NCI-H748 treated with DMSO at 0.1 percent for 48 hours (cell line): Measurements from ENCODE around the gene ZNF425.
"Not testable (repeated sequence)": the region's sequence is repeated elsewhere in the genome, so short reads cannot be mapped to it uniquely, and the experiment has no call there.

Source experiments
- DNase-seq: peaks from one replicate; lab custom pipeline; 2025; lab: John Stamatoyannopoulos, UW

The ZNF425 gene

DNA sequence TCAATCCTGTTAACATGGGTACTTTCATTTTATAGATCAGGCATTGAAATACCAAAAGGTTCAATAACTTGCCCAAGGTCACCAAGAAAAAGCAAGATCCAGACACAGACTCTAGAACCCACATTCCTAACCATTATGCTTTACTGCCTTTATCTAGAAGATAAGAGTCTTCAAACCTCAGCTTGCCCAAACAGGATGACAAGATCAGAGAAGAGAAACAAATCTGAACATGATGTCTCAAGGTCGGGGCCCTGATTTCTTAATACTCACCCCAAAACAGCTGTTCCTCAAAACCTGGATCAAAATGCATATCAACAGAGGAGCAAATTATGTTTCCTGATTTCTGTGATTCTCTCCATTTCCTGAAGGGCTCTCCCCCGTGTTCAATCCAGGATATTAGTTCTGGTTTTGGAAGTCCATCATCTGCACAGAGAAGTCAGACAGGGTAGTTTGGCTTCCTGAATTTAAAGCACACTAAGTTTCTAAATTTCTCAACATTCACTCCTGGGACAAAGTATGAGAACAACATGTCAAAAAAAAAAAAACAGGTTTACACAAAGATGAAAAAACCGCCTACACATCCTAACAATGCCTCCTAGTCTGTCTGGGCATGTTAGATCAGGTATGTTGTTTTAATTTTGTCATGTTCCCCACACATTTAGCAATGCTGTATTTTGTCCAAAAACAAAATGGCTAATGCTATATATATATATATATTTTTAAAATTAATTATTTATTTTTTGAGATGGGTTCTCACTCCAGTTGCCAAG is 51.8 kb downstream of the ZNF425 start:
- no peak for DNase-seq

DNA sequence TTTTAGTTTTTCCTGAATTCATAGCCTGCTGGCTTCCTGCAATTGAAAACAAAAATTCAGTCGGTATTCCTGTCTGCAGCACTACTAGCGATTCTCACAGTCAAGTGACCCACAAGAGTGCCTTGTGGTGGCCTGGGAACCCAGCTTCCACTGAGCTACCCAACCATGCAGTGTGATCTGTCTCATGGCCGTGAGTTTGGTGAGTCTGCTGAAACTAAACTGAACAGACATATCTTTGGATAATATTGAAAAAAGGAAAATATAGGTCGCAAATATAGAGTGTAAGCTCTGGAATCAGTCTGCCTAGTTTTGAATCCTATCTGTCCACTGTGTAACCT is 53.7 kb downstream of the ZNF425 start:
- no peak for DNase-seq

DNA sequence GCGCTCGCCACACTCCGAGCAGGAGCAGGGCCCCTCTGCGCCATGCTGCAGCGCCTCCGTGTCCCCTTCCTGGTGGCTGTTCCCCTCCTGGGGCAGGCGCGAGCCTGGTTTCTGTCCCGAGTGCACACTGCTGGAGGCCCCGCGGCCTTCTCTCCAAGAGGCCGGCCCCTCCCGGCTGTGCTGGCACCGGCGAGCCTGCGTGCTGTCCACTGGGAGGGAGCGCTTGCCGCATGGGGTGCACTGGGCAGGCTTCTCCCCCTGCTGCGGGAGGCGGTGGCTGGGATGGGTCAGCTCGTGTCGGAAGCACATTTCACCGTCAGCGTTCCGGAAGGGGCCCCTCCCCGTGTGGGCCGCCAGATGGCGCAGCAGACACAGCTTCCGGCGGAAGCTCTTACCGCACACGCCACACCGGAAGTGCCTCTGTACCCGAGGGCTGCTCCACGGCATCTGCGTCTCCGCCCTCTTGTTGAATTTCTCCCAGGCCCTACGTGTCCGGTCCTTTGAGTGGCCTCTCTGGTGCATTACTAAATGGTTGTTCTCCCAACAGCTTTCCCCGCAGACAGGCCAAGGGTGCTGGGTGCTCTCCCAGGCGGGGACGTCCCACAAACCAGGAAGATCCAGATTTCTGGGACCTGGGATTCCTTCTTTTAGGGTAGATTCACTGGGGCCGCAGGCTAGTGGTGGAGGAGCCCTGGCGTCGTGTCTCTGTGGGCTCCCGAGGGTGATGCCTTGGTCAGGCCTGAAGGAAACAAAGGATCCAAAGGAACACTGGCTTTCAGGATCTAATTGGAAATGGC is 54.3 kb downstream of the ZNF425 start:
- no peak for DNase-seq

DNA sequence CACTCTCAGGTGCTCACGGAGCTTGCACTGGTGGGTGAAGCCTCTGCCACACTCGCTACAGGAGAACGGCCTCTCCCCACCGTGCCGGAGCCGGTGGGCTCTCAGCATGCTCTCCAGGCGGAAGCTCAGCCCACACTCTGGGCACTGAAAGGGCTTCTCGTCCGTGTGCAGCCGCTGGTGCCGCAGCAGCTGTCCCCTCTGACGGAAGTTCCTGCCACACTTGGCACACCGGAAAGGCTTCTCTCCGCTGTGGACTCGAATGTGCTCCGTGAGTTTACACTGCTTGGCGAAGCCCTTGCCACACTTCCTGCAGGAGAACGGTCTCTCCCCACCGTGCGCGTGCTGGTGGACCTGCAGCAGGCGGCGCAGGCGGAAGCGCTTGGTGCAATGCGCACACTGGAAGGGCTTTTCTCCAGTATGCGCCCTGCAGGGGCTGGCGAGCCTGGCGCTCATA is 54.9 kb downstream of the ZNF425 start:
- no peak for DNase-seq

DNA sequence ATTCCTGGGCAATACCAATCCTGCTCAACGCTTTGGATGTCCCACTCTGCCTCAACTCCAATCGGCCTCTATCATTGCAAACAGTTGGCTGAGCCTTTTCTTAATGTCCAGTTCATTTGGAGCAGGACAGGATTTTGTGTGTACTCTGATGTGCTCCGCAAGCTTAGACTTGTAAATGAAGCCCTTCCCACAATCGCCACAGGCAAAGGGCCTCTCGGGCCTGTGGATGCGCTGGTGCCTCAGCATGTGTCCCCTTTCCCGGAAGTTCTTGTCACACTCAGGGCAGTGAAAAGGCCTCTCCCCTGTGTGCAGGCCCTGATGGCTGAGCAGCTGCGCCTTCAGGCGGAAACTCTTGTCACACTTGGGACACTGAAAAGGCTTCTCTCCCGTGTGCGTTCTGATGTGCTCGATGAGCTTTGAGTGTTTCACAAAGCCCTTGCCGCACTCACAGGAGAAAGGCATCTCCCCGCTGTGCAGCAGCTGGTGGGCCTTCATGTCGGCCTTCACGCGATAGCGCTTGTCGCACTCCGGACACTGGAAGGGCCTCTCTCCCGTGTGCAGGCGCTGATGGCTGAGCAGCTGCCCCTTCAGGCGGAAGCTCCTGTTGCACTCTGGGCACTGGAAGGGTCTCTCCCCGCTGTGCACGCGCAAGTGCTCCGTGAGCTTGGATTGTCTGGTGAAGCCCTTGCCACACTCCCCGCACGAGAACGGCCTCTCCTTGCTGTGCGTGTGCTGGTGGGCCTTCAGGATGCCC is 55.6 kb downstream of the ZNF425 start:
- DNase-seq = no peak

- no peak for DNase-seq
Measured at GRCh38 chr7:149067869-149068268, 58.3 kb downstream of the ZNF425 start.

GRCh38 chr7:149063476-149063875 is 62.6 kb downstream of the ZNF425 start:
- DNase-seq = no peak

GRCh38 chr7:149062217-149062899 is 63.8 kb downstream of the ZNF425 start:
- DNase-seq = not testable (repeated sequence)

DNA sequence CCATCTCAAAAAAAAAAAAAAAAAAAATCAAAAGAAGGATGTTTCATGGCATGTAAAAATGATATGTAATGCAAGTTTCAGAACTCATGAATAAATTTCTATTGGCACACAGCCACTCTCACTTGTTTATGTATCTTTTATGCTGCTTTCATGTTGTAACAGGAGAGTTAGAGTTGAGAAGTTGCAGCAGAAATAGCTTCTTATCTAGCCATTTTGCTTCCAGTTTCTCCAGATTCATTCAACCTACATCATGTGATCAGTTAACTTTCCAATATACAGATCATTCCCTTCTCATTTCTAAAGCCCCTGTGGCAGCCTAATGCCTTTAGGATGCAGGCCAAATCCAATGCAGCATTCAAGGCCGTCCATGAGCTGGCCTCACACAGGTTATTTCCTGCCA is 66.0 kb downstream of the ZNF425 start:
- no peak for DNase-seq

GRCh38 chr7:149053885-149054284 is 72.2 kb downstream of the ZNF425 start:
- DNase-seq = no peak

GRCh38 chr7:149053384-149053783 is 72.7 kb downstream of the ZNF425 start:
- DNase-seq = no peak
